Neural progenitor cell (in vitro differentiated cells): ENCODE measurements around the gene RPS18. TPM values are rescaled to one million over a fixed set of nuclear protein-coding genes. Genes with fewer than 3 reads are reported as not detected.

Experiments
- DNase-seq: peaks from one replicate; pipeline ENCODE4 v3.0.0-alpha.2; 2016; ENCODE audit warnings: low spot score
- H2AFZ ChIP-seq: fragments of 200-600 bp; sonication (generic); replicated peaks from 2 replicates; pipeline ENCODE4 v1.6.1; 2016; ENCODE audit warnings: antibody characterized with exemption
- H3F3A ChIP-seq: fragments of 200-600 bp; sonication (generic); 2 replicates; pipeline ENCODE4 v1.6.1; 2016; ENCODE audit warnings: antibody characterized with exemption, low read depth
- H3K27ac ChIP-seq: fragments of 200-600 bp; sonication (generic); 2 replicates; pipeline ENCODE4 v1.5.1; 2016; ENCODE audit warnings: mild to moderate bottlenecking
- H3K27me3 ChIP-seq: fragments of 200-600 bp; sonication (generic); 2 replicates; pipeline ENCODE4 v1.6.1; 2016; ENCODE audit warnings: mild to moderate bottlenecking, moderate library complexity
- H3K36me3 ChIP-seq: fragments of 200-600 bp; sonication (generic); 2 replicates; pipeline ENCODE4 v1.5.1; 2016
- H3K4me1 ChIP-seq: fragments of 200-600 bp; sonication (generic); 2 replicates; pipeline ENCODE4 v1.6.1; 2016; ENCODE audit warnings: mixed run types
- H3K4me2 ChIP-seq: fragments of 200-600 bp; sonication (generic); 2 replicates; pipeline ENCODE4 v1.6.1; 2016
- H3K4me3 ChIP-seq: fragments of 200-600 bp; sonication (generic); 2 replicates; pipeline ENCODE4 v1.5.1; 2016
- H3K79me2 ChIP-seq: fragments of 200-600 bp; sonication (generic); 2 replicates; pipeline ENCODE4 v1.6.1; 2016; ENCODE audit warnings: low read depth
- H3K9ac ChIP-seq: fragments of 200-600 bp; sonication (generic); 2 replicates; pipeline ENCODE4 v1.6.1; 2016
- H3K9me3 ChIP-seq: fragments of 200-600 bp; sonication (generic); 2 replicates; pipeline ENCODE4 v1.5.1; 2016; ENCODE audit warnings: low read depth
- H4K20me1 ChIP-seq: fragments of 200-600 bp; sonication (generic); 2 replicates; pipeline ENCODE4 v1.6.1; 2016; ENCODE audit warnings: low read depth
- H3K27ac Mint-ChIP-seq: 3 replicates; pipeline ENCODE4 v1.8.0; 2021; ENCODE audit warnings: mixed read lengths
- H3K27me3 Mint-ChIP-seq: 2 replicates; pipeline ENCODE4 v1.8.0; 2022; ENCODE audit warnings: low read depth, mild to moderate bottlenecking, inconsistent platforms, moderate library complexity, mixed read lengths; ENCODE audit not compliant: insufficient read depth
- H3K36me3 Mint-ChIP-seq: 3 replicates; pipeline ENCODE4 v1.8.0; 2021; ENCODE audit warnings: mixed read lengths
- H3K4me1 Mint-ChIP-seq: 3 replicates; pipeline ENCODE4 v1.8.0; 2021; ENCODE audit warnings: mixed read lengths
- H3K4me3 Mint-ChIP-seq: 3 replicates; pipeline ENCODE4 v1.8.0; 2021; ENCODE audit warnings: mild to moderate bottlenecking, moderate library complexity, mixed read lengths
- H3K9me3 Mint-ChIP-seq: 3 replicates; pipeline ENCODE4 v1.8.0; 2020; ENCODE audit warnings: mixed read lengths
- EZH2 ChIP-seq: fragments of 200-600 bp; sonication (generic); IDR thresholded peaks from 2 replicates; pipeline ENCODE4 v1.6.1; 2017; ENCODE audit warnings: antibody characterized with exemption, mild to moderate bottlenecking, moderate library complexity
- EZH2phosphoT487 ChIP-seq: fragments of 200-600 bp; sonication (generic); IDR thresholded peaks from 2 replicates; pipeline ENCODE4 v1.6.1; 2017; ENCODE audit warnings: antibody characterized with exemption
- total RNA-seq: library from RNA; depleted of rRNA; stranded (reverse); fragments of >200 nt; gene quantifications from 2 replicates; pipeline ENCODE4 v1.2.3, GENCODE V29; 2015; ENCODE audit warnings: low replicate concordance
- TF ChIP-seq, protein P1 (sequence below): fragments of 200-600 bp; sonication (generic); IDR thresholded peaks from 2 replicates; pipeline ENCODE4 v1.5.1; 2017; ENCODE audit warnings: antibody characterized with exemption, mild to moderate bottlenecking

RPS18 gene
- total RNA-seq, 1 donor from 2014 or later, result 4,663 TPM

- Histone ChIP-seq H2AFZ (peak overlapping the region; percentile 75), H3K27ac (no peak overlapping the region), H4K20me1 (peaks cover 20% of the 10 kb centered on the region), H3K4me1 (peaks cover 5% of the 10 kb centered on the region), H3K9ac (no peak overlapping the region), H3K79me2 (peaks cover 30% of the 10 kb centered on the region), H3K4me2 (peak overlapping the region; percentile 86), H3K4me3 (peak overlapping the region; percentile 90), H3K9me3 (no peaks in the 10 kb centered on the region), H3F3A (peaks cover 33% of the 10 kb centered on the region), H3K27me3 (no peaks in the 10 kb centered on the region), H3K36me3 (no peaks in the 10 kb centered on the region)
- TF ChIP-seq, protein P1, sequence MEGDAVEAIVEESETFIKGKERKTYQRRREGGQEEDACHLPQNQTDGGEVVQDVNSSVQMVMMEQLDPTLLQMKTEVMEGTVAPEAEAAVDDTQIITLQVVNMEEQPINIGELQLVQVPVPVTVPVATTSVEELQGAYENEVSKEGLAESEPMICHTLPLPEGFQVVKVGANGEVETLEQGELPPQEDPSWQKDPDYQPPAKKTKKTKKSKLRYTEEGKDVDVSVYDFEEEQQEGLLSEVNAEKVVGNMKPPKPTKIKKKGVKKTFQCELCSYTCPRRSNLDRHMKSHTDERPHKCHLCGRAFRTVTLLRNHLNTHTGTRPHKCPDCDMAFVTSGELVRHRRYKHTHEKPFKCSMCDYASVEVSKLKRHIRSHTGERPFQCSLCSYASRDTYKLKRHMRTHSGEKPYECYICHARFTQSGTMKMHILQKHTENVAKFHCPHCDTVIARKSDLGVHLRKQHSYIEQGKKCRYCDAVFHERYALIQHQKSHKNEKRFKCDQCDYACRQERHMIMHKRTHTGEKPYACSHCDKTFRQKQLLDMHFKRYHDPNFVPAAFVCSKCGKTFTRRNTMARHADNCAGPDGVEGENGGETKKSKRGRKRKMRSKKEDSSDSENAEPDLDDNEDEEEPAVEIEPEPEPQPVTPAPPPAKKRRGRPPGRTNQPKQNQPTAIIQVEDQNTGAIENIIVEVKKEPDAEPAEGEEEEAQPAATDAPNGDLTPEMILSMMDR, result no peak
- no peak for TF ChIP-seq EZH2phosphoT487
- TF ChIP-seq EZH2, result no peak
- peaks cover 5% of the 10 kb centered on the region for H3K36me3 Mint-ChIP-seq
- H3K9me3 Mint-ChIP-seq, result no peaks in the 10 kb centered on the region
- H3K4me1 Mint-ChIP-seq, result peaks cover 29% of the 10 kb centered on the region
- peaks cover 5% of the 10 kb centered on the region for H3K27me3 Mint-ChIP-seq
- peak overlapping the region; percentile 99 for H3K4me3 Mint-ChIP-seq
- DNase-seq, result peak; percentile 78
- peak overlapping the region; percentile 69 for H3K27ac Mint-ChIP-seq
Measured at GRCh38 chr6:33297406-33297955, 25.6 kb downstream of the RPS18 start.

DNA sequence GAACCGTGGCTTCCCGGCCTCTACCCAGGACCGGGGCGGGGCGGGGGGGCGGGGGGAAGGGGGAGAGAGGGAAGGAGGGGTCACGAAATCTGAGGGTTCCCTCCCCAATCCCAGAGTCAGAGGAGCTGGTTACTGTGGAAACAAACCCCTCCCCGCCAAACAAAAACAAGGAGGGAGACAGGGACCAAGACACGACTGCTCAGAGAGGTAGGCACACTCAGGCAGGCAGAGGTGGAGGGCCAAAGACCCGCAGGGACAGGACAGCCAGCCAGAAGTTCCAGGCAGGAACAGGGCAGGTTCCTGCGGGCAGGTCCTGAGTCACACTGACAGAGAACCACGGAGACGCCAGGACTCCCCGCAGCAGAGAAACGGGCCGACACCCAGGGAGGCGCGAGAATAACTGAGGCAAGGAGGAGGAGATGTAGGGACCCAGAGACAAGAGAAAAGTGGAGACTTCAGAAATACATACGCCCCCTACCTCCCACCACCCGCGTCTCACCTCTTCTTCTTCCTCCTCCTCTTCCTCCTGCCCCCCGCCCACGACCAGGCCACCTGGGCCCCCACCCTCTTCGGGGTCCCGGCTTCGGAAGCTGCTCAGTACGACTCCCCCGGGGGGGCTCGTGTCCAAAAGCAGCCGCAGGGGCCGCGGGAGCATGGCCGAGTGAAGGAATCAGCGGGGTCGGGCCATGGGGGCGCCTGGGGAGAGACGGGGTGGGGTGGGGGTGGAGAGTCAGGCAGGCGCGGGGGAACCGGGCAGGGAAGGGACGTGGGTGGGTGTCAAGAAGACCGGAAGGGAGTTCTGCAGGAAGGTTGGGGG lies 26.3 kb downstream of the RPS18 start:
- no peak overlapping the region for H3K27ac ChIP-seq

GRCh38 chr6:33298773-33299236 lies 26.9 kb downstream of the RPS18 start, which contains the start of gene RGL2:
TSS of gene RGL2 (minus strand) at chr6:33298942. CDS start at chr6:33298610, 332 bp downstream.
- DNase-seq, result peak; percentile 60
- H3F3A ChIP-seq, result peaks cover 33% of the 10 kb centered on the region
- no peaks in the 10 kb centered on the region for H3K36me3 ChIP-seq
- H3K9ac ChIP-seq, result peak within 1 kb of the TSS; percentile 68
- H3K27me3 Mint-ChIP-seq, result peaks cover 5% of the 10 kb centered on the region
- peak within 1 kb of the TSS; percentile 95 for H3K27ac ChIP-seq
- H3K4me1 Mint-ChIP-seq, result peaks cover 29% of the 10 kb centered on the region
- H3K4me3 ChIP-seq, result peak within 1 kb of the TSS; percentile 90
- H3K4me2 ChIP-seq, result peak within 1 kb of the TSS; percentile 86
- peaks cover 26% of the 10 kb centered on the region for H4K20me1 ChIP-seq
- H3K79me2 ChIP-seq, result peaks cover 39% of the 10 kb centered on the region
- H3K9me3 ChIP-seq, result no peaks in the 10 kb centered on the region
- peak within 1 kb of the TSS; percentile 99 for H3K4me3 Mint-ChIP-seq
- H3K4me1 ChIP-seq, result peaks cover 5% of the 10 kb centered on the region
- no peaks in the 10 kb centered on the region for H3K27me3 ChIP-seq
- no peaks in the 10 kb centered on the region for H3K9me3 Mint-ChIP-seq
- peaks cover 8% of the 10 kb centered on the region for H3K36me3 Mint-ChIP-seq
- H3K27ac Mint-ChIP-seq, result peak within 1 kb of the TSS; percentile 99
- H2AFZ ChIP-seq, result peak within 1 kb of the TSS; percentile 84
- TF ChIP-seq EZH2phosphoT487 (no peak), EZH2 (no peak)
- TF ChIP-seq, protein P1, result no peak

More for the DNA sequence above, 26.3 kb downstream of the RPS18 start:
- TF ChIP-seq, protein P1, result peak; percentile 34
- no peak for TF ChIP-seq EZH2phosphoT487
- H3K4me3 Mint-ChIP-seq, result peak overlapping the region; percentile 99
- no peaks in the 10 kb centered on the region for H3K9me3 ChIP-seq
- no peaks in the 10 kb centered on the region for H3K27me3 ChIP-seq
- peaks cover 22% of the 10 kb centered on the region for H4K20me1 ChIP-seq
- peak overlapping the region; percentile 75 for H2AFZ ChIP-seq
- H3K27ac Mint-ChIP-seq, result peak overlapping the region; percentile 99
- H3K9ac ChIP-seq, result peak overlapping the region; percentile 45
- H3K4me2 ChIP-seq, result peak overlapping the region; percentile 86
- peaks cover 29% of the 10 kb centered on the region for H3K4me1 Mint-ChIP-seq
- peaks cover 5% of the 10 kb centered on the region for H3K36me3 Mint-ChIP-seq
- H3K9me3 Mint-ChIP-seq, result no peaks in the 10 kb centered on the region
- peaks cover 5% of the 10 kb centered on the region for H3K4me1 ChIP-seq
- peak; percentile 86 for DNase-seq
- H3F3A ChIP-seq, result peaks cover 33% of the 10 kb centered on the region
- no peaks in the 10 kb centered on the region for H3K36me3 ChIP-seq
- H3K79me2 ChIP-seq, result peaks cover 37% of the 10 kb centered on the region
- H3K27me3 Mint-ChIP-seq, result peaks cover 5% of the 10 kb centered on the region
- peak overlapping the region; percentile 90 for H3K4me3 ChIP-seq
